HG03575 (cell line): Measurements from ENCODE around the gene SYNGAP1.
"Not testable (repeated sequence)": the region's sequence is repeated elsewhere in the genome, so short reads cannot be mapped to it uniquely, and the experiment has no call there.

ENCODE experiments used
- ATAC-seq: cut with Tn5 transposase; IDR thresholded peaks from one replicate; pipeline ENCODE4 v1.9.1; 2021; ENCODE audit not compliant: unreplicated experiment, insufficient number of reproducible peaks, low FRiP score; ENCODE audit errors: extremely low read depth

The SYNGAP1 gene

DNA sequence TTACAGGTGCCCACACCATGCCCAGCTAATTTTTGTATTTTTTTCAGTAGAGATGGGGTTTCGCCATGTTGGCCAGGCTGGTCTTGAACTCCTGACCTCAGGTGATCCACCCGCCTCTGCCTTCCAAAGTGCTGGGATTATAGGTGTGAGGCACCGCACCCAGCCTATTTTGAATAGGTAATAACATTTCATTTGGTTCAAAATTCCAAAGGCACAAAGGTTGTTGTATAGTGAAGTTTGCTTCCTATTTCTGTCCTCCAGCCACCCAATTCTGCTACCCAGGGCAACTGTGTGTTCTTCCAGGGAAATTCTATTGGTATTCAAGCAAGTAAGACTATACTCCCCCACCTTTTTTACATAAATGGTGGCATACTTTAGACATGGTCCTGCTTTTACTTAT lies 21.3 kb upstream of the SYNGAP1 start:
- not testable (repeated sequence) for ATAC-seq

- not testable (repeated sequence) for ATAC-seq
Observed at GRCh38 chr6:33399881-33400280, 20.0 kb upstream of the SYNGAP1 start.

DNA sequence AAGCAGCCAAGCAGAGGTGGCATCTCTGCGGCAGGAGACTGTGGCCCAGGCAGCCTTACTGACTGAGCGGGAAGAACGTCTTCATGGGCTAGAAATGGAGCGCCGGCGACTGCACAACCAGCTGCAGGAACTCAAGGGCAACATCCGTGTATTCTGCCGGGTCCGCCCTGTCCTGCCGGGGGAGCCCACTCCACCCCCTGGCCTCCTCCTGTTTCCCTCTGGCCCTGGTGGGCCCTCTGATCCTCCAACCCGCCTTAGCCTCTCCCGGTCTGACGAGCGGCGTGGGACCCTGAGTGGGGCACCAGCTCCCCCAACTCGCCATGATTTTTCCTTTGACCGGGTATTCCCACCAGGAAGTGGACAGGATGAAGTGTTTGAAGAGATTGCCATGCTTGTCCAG lies 15.0 kb upstream of the SYNGAP1 start:
- no peak for ATAC-seq

DNA sequence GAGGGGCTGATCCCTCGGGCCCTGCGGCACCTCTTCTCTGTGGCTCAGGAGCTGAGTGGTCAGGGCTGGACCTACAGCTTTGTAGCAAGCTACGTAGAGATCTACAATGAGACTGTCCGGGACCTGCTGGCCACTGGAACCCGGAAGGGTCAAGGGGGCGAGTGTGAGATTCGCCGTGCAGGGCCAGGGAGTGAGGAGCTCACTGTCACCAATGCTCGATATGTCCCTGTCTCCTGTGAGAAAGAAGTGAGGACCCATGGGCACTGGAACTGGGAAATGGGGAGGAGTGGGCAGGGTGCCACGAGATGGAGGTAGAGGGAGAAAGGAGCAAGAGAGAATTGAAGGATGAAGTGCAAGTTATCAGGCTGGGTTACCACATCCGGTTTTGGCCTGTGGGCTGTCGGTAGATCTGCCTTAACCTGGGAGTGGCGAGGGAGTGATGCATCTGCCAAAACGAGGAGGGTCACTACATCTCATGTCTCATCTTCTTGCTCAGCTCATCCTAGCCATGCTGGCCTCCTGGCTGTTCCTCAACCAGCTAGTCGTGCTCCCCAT lies 14.4 kb upstream of the SYNGAP1 start:
- ATAC-seq, result no peak

GRCh38 chr6:33406126-33406525 lies 13.7 kb upstream of the SYNGAP1 start:
- no peak for ATAC-seq

- no peak for ATAC-seq
Observed at GRCh38 chr6:33407132-33407718, 12.6 kb upstream of the SYNGAP1 start.

- ATAC-seq, result no peak
Observed at GRCh38 chr6:33410050-33410710, 9.7 kb upstream of the SYNGAP1 start.

- ATAC-seq, result no peak
Observed at GRCh38 chr6:33410711-33411631, 8.9 kb upstream of the SYNGAP1 start, which contains the start of gene PHF1. Gene PHF1, plus strand, starts transcription at chr6:33411014. Its CDS starts 1,250 bp downstream, at chr6:33412264.

- ATAC-seq, result no peak
Observed at GRCh38 chr6:33411632-33412005, 8.2 kb upstream of the SYNGAP1 start.

GRCh38 chr6:33412140-33413009 lies 7.5 kb upstream of the SYNGAP1 start:
- ATAC-seq, result no peak

DNA sequence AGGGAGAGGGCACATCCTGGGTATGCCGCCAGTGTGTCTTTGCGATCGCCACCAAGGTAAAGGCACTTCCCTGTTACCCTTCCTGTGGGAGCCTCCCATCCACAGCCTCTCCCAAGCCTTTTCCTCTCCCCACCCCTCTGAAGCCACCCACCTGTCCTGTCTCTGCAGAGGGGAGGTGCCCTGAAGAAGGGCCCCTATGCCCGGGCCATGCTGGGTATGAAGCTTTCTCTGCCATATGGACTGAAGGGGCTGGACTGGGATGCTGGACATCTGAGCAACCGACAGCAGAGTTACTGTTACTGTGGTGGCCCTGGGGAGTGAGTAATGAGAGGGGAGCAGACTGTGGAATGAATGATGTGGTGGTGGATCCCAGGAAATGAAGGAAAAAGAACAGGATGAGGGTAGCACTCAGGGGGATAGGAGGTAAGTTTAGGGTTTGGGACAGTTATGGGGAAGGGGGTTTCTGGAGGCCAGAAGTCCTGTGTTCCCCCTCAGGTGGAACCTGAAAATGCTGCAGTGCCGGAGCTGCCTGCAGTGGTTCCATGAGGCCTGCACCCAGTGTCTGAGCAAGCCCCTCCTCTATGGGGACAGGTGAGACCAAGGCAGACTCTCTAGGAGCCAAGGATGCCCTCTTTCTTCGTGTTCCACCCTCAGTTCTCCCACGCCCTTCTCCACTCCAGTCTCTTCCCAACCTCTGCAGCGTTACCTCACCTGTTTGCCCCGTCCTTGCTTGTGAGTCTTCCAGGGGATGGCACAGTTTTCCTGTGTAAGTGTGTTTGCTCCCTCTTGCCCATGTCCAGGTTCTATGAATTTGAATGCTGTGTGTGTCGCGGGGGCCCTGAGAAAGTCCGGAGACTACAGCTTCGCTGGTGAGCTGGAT lies 6.4 kb upstream of the SYNGAP1 start:
- no peak for ATAC-seq

GRCh38 chr6:33414592-33415271 lies 5.1 kb upstream of the SYNGAP1 start:
- ATAC-seq, result no peak

DNA sequence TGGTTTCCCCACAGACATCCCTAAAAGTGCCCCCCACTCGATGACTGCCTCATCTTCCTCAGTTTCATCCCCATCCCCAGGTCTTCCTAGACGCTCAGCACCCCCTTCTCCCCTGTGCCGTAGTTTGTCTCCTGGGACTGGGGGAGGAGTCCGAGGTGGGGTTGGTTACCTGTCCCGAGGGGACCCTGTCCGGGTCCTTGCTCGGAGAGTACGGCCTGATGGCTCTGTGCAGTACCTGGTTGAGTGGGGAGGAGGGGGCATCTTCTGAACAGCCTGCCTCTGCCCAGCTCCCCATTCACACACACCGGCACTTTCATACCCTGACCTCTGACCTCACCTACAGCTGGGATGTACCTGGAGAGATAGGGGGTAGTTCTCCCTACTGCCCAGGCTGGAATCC lies 4.0 kb upstream of the SYNGAP1 start:
- ATAC-seq, result no peak

GRCh38 chr6:33416386-33417127 lies 3.3 kb upstream of the SYNGAP1 start:
- no peak for ATAC-seq

GRCh38 chr6:33417128-33417902 lies 2.5 kb upstream of the SYNGAP1 start:
- no peak for ATAC-seq
